ENCODE results near the gene CEP192. TPM values are rescaled to one million over a fixed set of nuclear protein-coding genes. Genes with fewer than 3 reads are reported as not detected.

The CEP192 gene
- total and polyA plus RNA-seq, 2 of the 13 experiments (the other 11 are each of a cell fraction or from before 2014, with no cell fraction given) = 15.3 to 24.7 TPM

GRCh38 chr18:13112982-13113381 lies 121.8 kb downstream of the CEP192 start (continued):
- TF ChIP-seq ARID5B (CRISPR knock-in tag; IDR thresholded peaks at IDR 0.05) (0 out of 2 replicates have a peak, but pooled peaks have one; percentile 13), ZBTB4 (CRISPR knock-in tag; IDR thresholded peaks at IDR 0.05; ENCODE audit: borderline replicate concordance) (peak; percentile 47; the same call in 1 of the 2 replicates), ZBTB46 (CRISPR knock-in tag; IDR thresholded peaks at IDR 0.05; ENCODE audit: borderline replicate concordance) (no peak), ZNF687 (CRISPR knock-in tag; IDR thresholded peaks at IDR 0.05) (peak; percentile 55), ZNF589 (CRISPR knock-in tag; conservative IDR thresholded peaks at IDR 0.05) (no peak), MAX (IDR thresholded peaks at IDR 0.05) (peak; percentile 37; the same call in 1 of the 2 replicates), ERF (CRISPR knock-in tag; IDR thresholded peaks at IDR 0.05) (0 out of 2 replicates have a peak, but pooled peaks have one; percentile 33), MZF1 (CRISPR knock-in tag; IDR thresholded peaks at IDR 0.05; ENCODE audit: borderline replicate concordance) (no peak), MED13 (CRISPR knock-in tag; IDR thresholded peaks at IDR 0.05) (no peak), POGZ (CRISPR knock-in tag; IDR thresholded peaks at IDR 0.05) (0 out of 2 replicates have a peak, but pooled peaks have one; percentile 24), ZEB1 (IDR thresholded peaks at IDR 0.05; ENCODE audit: insufficient replicate concordance, low read depth) (no peak), STAG1 (CRISPR knock-in tag; IDR thresholded peaks at IDR 0.05) (peak; percentile 88), ZNF552 (CRISPR knock-in tag; IDR thresholded peaks at IDR 0.05; ENCODE audit: borderline replicate concordance) (no peak), ZMYM4 (CRISPR knock-in tag; IDR thresholded peaks at IDR 0.05) (peak; percentile 46; the same call in 1 of the 2 replicates), FOXA1 (IDR thresholded peaks at IDR 0.05) (no peak), FOXA1 (CRISPR knock-in tag; IDR thresholded peaks at IDR 0.05) (0 out of 2 replicates have a peak, but pooled peaks have one; percentile 22), XRCC5 (optimal IDR thresholded peaks at IDR 0.05; ENCODE audit: low read length) (peak; percentile 59)

Measured in HepG2 (cell line).